IMR-90 (cell line): Measurements from ENCODE around the gene SHISAL1. TPM values are rescaled to one million over a fixed set of nuclear protein-coding genes. Genes with fewer than 3 reads are reported as not detected.

Experiments used
- ATAC-seq: fragments of 200-7000 bp; cut with Tn5 transposase; 2 replicates; pipeline ENCODE4 v1.9.1; 2020; ENCODE audit warnings: low read depth, mild to moderate bottlenecking, moderate library complexity
- BruUV-seq: library from RNA; stranded (reverse); fragments of 400-500 nt; replicated peaks from 2 replicates; lab custom pipeline; 2021; lab: Mats Ljungman, UMichigan
- CTCF ChIA-PET: fragments of 300-600 bp; formaldehyde crosslinking; extraction: SDS; loops from one replicate; lab custom pipeline; 2021; ENCODE audit warnings: antibody characterized with exemption; lab: Yijun Ruan, JAX
- POLR2A ChIA-PET: fragments of 300-600 bp; sonication (Branson Sonifier 250); formaldehyde crosslinking; loops from one replicate; lab custom pipeline; 2022; ENCODE audit warnings: antibody characterized with exemption; ENCODE audit not compliant: unreplicated experiment; lab: Charles Lee
- DNase-seq: peaks from one replicate; pipeline ENCODE4 v3.0.0; 2013
- H2AFZ ChIP-seq: replicated peaks from 2 replicates; pipeline ENCODE3; 2013; ENCODE audit warnings: low read length, mild to moderate bottlenecking; ENCODE audit not compliant: poor library complexity
- H2AK5ac ChIP-seq: 2 replicates; pipeline ENCODE4 v1.6.1; 2013; ENCODE audit warnings: low read depth, low read length, inconsistent platforms
- H2AK9ac ChIP-seq: replicated peaks from 2 replicates; pipeline ENCODE3; 2013; ENCODE audit warnings: mild to moderate bottlenecking, low read depth, low read length, moderate library complexity; ENCODE audit not compliant: poor library complexity
- H2BK120ac ChIP-seq: 2 replicates; pipeline ENCODE4 v1.6.1; 2013; ENCODE audit warnings: low read depth, low read length, inconsistent platforms
- H2BK15ac ChIP-seq: 3 replicates; pipeline ENCODE4 v1.6.1; 2013; ENCODE audit warnings: low read depth, low read length, inconsistent platforms
- H2BK20ac ChIP-seq: 2 replicates; pipeline ENCODE4 v1.6.1; 2013; ENCODE audit warnings: low read depth, mild to moderate bottlenecking, inconsistent platforms, low read length, moderate library complexity
- H2BK5ac ChIP-seq: 2 replicates; pipeline ENCODE4 v1.6.1; 2013; ENCODE audit warnings: mild to moderate bottlenecking, low read depth, low read length, inconsistent platforms; ENCODE audit not compliant: poor library complexity, severe bottlenecking
- H3K14ac ChIP-seq: replicated peaks from 2 replicates; pipeline ENCODE4 v1.6.1; 2013; ENCODE audit warnings: low read depth, low read length, inconsistent platforms
- H3K18ac ChIP-seq: 2 replicates; pipeline ENCODE4 v1.6.1; 2013; ENCODE audit warnings: low read depth, low read length, control low read depth
- H3K23ac ChIP-seq: 2 replicates; pipeline ENCODE4 v1.6.1; 2013; ENCODE audit warnings: low read depth, low read length, inconsistent platforms
- H3K27ac ChIP-seq: 2 replicates; pipeline ENCODE4 v1.5.1; 2013; ENCODE audit warnings: mild to moderate bottlenecking, control low read depth, low read length; ENCODE audit not compliant: insufficient read depth
- H3K27me3 ChIP-seq: 2 replicates; pipeline ENCODE4 v1.6.1; 2013; ENCODE audit warnings: low read length; ENCODE audit not compliant: control insufficient read depth, insufficient read depth
- H3K36me3 ChIP-seq: 2 replicates; pipeline ENCODE4 v1.6.1; 2013; ENCODE audit warnings: low read length, mixed read lengths; ENCODE audit not compliant: control insufficient read depth, insufficient read depth
- H3K4ac ChIP-seq: 2 replicates; pipeline ENCODE4 v1.6.1; 2013; ENCODE audit warnings: low read depth, low read length, inconsistent platforms
- H3K4me1 ChIP-seq: 2 replicates; pipeline ENCODE4 v1.6.1; 2013; ENCODE audit warnings: low read length, mixed read lengths; ENCODE audit not compliant: control insufficient read depth, insufficient read depth
- H3K4me2 ChIP-seq: 2 replicates; pipeline ENCODE4 v1.6.1; 2013; ENCODE audit warnings: low read depth, mild to moderate bottlenecking, control low read depth, low read length, moderate library complexity
- H3K4me3 ChIP-seq: 2 replicates; pipeline ENCODE4 v1.5.1; 2013; ENCODE audit warnings: low read depth, mild to moderate bottlenecking, control low read depth, low read length, moderate library complexity; ENCODE audit not compliant: insufficient read depth
- H3K56ac ChIP-seq: 2 replicates; pipeline ENCODE4 v1.6.1; 2013; ENCODE audit warnings: low read length, inconsistent platforms; ENCODE audit not compliant: insufficient read depth; ENCODE audit errors: extremely low read depth
- H3K79me1 ChIP-seq, 2 experiments: 2 replicates each; pipeline ENCODE4 v1.6.1; 2013; ENCODE audit warnings: low read length in 2 of 2, inconsistent platforms in 1 of 2, low read depth in 1 of 2
- H3K9ac ChIP-seq: 2 replicates; pipeline ENCODE4 v1.6.1; 2013; ENCODE audit warnings: low read depth, low read length, control low read depth
- H3K9me1 ChIP-seq: 2 replicates; pipeline ENCODE4 v1.6.1; 2013; ENCODE audit warnings: low read length, inconsistent platforms; ENCODE audit not compliant: insufficient read depth
- H3K9me3 ChIP-seq: 2 replicates; pipeline ENCODE4 v1.6.1; 2013; ENCODE audit warnings: low read length; ENCODE audit not compliant: control insufficient read depth, insufficient read depth
- H4K20me1 ChIP-seq: 2 replicates; pipeline ENCODE4 v1.6.1; 2013; ENCODE audit warnings: low read length, inconsistent platforms; ENCODE audit not compliant: insufficient read depth
- H4K5ac ChIP-seq: 2 replicates; pipeline ENCODE4 v1.6.1; 2013; ENCODE audit warnings: mild to moderate bottlenecking, low read depth, low read length, control low read depth
- H4K8ac ChIP-seq, 2 experiments: 2 replicates each; pipeline ENCODE4 v1.6.1; 2013; ENCODE audit warnings: low read depth in 2 of 2, low read length in 2 of 2, control low read depth in 1 of 2, inconsistent platforms in 1 of 2
- H4K91ac ChIP-seq: 2 replicates; pipeline ENCODE4 v1.6.1; 2013; ENCODE audit warnings: low read depth, low read length, inconsistent platforms; ENCODE audit not compliant: insufficient read depth
- BHLHE40 ChIP-seq: fragments of 150-350 bp; IDR thresholded peaks from 2 replicates; pipeline ENCODE4 v1.6.1; 2016; ENCODE audit warnings: mild to moderate bottlenecking, low read depth, low read length
- FOS ChIP-seq: fragments of 150-350 bp; IDR thresholded peaks from 2 replicates; pipeline ENCODE4 v1.6.1; 2016; ENCODE audit warnings: low read depth, low read length
- MXI1 ChIP-seq: IDR thresholded peaks from 2 replicates; pipeline ENCODE4 v1.6.1; 2012; ENCODE audit warnings: low read depth, mild to moderate bottlenecking, low read length, moderate library complexity, borderline replicate concordance
- POLR2A ChIP-seq: IDR thresholded peaks from 2 replicates; pipeline ENCODE4 v1.6.1; 2012; ENCODE audit warnings: mild to moderate bottlenecking, low read depth, low read length
- RAD21 ChIP-seq: IDR thresholded peaks from 2 replicates; pipeline ENCODE4 v1.6.1; 2012; ENCODE audit warnings: low read length, improper control_type of control experiment
- WGBS, 2 experiments: methylation state at CpG; one replicate each; pipeline versions ENCODE4 v1.1.5 to v1.1.7; 2013; ENCODE audit warnings: missing lambda C conversion rate in 2 of 2; ENCODE audit not compliant: insufficient read length in 1 of 2; ENCODE audit errors: extremely low coverage in 2 of 2; 5-methylcytosine and 5-hydroxymethylcytosine counted together
- dilution Hi-C: fragments of 300-500 bp; cut with HindIII; formaldehyde crosslinking; loops from one replicate; pipeline ENCODE4 v1.14.3; 2018; ENCODE audit warnings: low sequenced_read_pairs; ENCODE audit not compliant: unreplicated experiment
- in situ Hi-C: fragments of 300-500 bp; cut with MboI; formaldehyde crosslinking; loops from 3 replicates; pipeline ENCODE4 v1.14.3; 2019; ENCODE audit warnings: low sequenced_read_pairs, inconsistent platforms, mixed read lengths
- intact Hi-C: fragments of 100-400 bp; cut with micrococcal nuclease; formaldehyde crosslinking; loops from 2 replicates; pipeline ENCODE4 v1.10.0; 2022
- polyA plus RNA-seq, 3 experiments: library from polyadenylated mRNA; depleted of rRNA; stranded (reverse); fragments of >200 nt; gene quantifications; 2 replicates each; pipeline ENCODE4 v1.2.3, GENCODE V29; 2012; ENCODE audit warnings: low replicate concordance in 1 of 3
- total RNA-seq: library from RNA; depleted of rRNA; stranded (reverse); fragments of >200 nt; gene quantifications from 2 replicates; pipeline ENCODE4 v1.2.3, GENCODE V29; 2012
- TF ChIP-seq, protein P1 (sequence below): fragments of 150-350 bp; IDR thresholded peaks from 2 replicates; pipeline ENCODE4 v1.6.1; 2016; ENCODE audit warnings: low read depth, mild to moderate bottlenecking, low read length, moderate library complexity, borderline replicate concordance
- TF ChIP-seq, protein P2 (sequence below): fragments of 150-350 bp; IDR thresholded peaks from 2 replicates; pipeline ENCODE4 v1.6.1; 2017; ENCODE audit warnings: mild to moderate bottlenecking, antibody characterized with exemption, low read length, low read depth
- TF ChIP-seq, protein P3 (sequence below): conservative IDR thresholded peaks from 2 replicates; pipeline ENCODE4 v1.5.1; 2012; ENCODE audit warnings: mild to moderate bottlenecking, low read depth, low read length, improper control_type of control experiment

Gene SHISAL1
- total and polyA plus RNA-seq, 2 of the 4 experiments (the other 2 are of a cell fraction) = 1.0 to 1.4 TPM

DNA sequence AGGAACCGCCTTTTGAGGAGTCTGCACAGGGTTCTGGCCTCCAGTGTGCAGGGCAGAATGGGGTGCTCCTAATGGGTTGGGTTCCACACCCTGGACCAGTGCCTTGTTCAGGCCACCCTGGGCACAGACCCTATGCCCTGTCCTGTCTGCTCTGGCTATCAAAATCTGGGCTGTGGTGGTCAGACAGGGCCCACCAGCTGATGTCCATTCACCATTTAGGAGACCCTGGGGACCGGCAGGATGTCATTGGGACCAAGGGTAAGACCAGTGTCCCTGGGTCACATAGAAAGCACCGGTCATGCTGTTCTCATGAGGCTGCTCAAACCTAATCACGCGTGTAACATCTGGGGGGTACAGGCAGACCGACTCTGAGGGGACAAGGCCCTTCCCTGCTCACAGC is 94.7 kb downstream of the SHISAL1 start:
- TF ChIP-seq BHLHE40 (no peak), RAD21 (no peak), FOS (no peak), MXI1 (no peak), POLR2A (no peak)
- TF ChIP-seq, protein P1, sequence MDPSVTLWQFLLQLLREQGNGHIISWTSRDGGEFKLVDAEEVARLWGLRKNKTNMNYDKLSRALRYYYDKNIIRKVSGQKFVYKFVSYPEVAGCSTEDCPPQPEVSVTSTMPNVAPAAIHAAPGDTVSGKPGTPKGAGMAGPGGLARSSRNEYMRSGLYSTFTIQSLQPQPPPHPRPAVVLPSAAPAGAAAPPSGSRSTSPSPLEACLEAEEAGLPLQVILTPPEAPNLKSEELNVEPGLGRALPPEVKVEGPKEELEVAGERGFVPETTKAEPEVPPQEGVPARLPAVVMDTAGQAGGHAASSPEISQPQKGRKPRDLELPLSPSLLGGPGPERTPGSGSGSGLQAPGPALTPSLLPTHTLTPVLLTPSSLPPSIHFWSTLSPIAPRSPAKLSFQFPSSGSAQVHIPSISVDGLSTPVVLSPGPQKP = no peak
- TF ChIP-seq, protein P2, sequence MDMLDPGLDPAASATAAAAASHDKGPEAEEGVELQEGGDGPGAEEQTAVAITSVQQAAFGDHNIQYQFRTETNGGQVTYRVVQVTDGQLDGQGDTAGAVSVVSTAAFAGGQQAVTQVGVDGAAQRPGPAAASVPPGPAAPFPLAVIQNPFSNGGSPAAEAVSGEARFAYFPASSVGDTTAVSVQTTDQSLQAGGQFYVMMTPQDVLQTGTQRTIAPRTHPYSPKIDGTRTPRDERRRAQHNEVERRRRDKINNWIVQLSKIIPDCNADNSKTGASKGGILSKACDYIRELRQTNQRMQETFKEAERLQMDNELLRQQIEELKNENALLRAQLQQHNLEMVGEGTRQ = no peak
- TF ChIP-seq, protein P3, sequence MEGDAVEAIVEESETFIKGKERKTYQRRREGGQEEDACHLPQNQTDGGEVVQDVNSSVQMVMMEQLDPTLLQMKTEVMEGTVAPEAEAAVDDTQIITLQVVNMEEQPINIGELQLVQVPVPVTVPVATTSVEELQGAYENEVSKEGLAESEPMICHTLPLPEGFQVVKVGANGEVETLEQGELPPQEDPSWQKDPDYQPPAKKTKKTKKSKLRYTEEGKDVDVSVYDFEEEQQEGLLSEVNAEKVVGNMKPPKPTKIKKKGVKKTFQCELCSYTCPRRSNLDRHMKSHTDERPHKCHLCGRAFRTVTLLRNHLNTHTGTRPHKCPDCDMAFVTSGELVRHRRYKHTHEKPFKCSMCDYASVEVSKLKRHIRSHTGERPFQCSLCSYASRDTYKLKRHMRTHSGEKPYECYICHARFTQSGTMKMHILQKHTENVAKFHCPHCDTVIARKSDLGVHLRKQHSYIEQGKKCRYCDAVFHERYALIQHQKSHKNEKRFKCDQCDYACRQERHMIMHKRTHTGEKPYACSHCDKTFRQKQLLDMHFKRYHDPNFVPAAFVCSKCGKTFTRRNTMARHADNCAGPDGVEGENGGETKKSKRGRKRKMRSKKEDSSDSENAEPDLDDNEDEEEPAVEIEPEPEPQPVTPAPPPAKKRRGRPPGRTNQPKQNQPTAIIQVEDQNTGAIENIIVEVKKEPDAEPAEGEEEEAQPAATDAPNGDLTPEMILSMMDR = no peak
- ATAC-seq (no peak), DNase-seq (no peak)
- Histone ChIP-seq H3K4me3 (no peak overlapping the region), H4K8ac (no peak overlapping the region), H3K14ac (no peak overlapping the region), H3K27me3 (peaks cover 14% of the 10 kb centered on the region), H3K23ac (no peak overlapping the region), H3K9ac (no peak overlapping the region), H2AFZ (no peak overlapping the region), H3K79me1 (no peaks in the 10 kb centered on the region), H3K18ac (no peak overlapping the region), H3K9me3 (peaks cover 11% of the 10 kb centered on the region), H4K91ac (no peak overlapping the region), H2BK20ac (no peak overlapping the region), H3K4me2 (no peak overlapping the region), H3K36me3 (no peaks in the 10 kb centered on the region), H3K27ac (no peak overlapping the region), H2BK120ac (no peak overlapping the region), H3K4ac (no peak overlapping the region), H4K20me1 (no peaks in the 10 kb centered on the region), H4K5ac (no peak overlapping the region), H3K9me1 (no peaks in the 10 kb centered on the region), H3K56ac (no peak overlapping the region), H3K4me1 (no peaks in the 10 kb centered on the region), H2AK5ac (no peak overlapping the region), H2AK9ac (no peak overlapping the region), H2BK5ac (no peak overlapping the region), H2BK15ac (no peak overlapping the region)
- no TSS peak for BruUV-seq
- WGBS, 2 experiments = 73% methylated on average over 5 of the region's 6 CpGs; no CpG with 5 or more reads in 1 of the 2 experiments
- ChIA-PET CTCF (no interaction called here), POLR2A (no interaction called here)
- in situ Hi-C loops = no loop called here
- dilution Hi-C loops = no loop called here
- intact Hi-C loops = no loop called here
